Epithelial cell of esophagus (primary cell): ENCODE measurements around the gene TIGIT.
"Not testable (repeated sequence)": the region's sequence is repeated elsewhere in the genome, so short reads cannot be mapped to it uniquely, and the experiment has no call there.

Source experiments
- DNase-seq: peaks from one replicate; pipeline ENCODE4 v3.0.0; 2010; ENCODE audit warnings: low read depth
- H3K4me3 ChIP-seq: 2 replicates; pipeline ENCODE4 v1.5.1; 2011; ENCODE audit warnings: mild to moderate bottlenecking, low read length, control low read depth
- TF ChIP-seq, protein P1 (sequence below): IDR thresholded peaks from 2 replicates; pipeline ENCODE4 v1.5.1; 2011; ENCODE audit warnings: low read depth, mild to moderate bottlenecking, low read length, control low read depth, inconsistent platforms; ENCODE audit not compliant: insufficient read depth; ENCODE audit errors: missing control alignments

Gene TIGIT

DNA sequence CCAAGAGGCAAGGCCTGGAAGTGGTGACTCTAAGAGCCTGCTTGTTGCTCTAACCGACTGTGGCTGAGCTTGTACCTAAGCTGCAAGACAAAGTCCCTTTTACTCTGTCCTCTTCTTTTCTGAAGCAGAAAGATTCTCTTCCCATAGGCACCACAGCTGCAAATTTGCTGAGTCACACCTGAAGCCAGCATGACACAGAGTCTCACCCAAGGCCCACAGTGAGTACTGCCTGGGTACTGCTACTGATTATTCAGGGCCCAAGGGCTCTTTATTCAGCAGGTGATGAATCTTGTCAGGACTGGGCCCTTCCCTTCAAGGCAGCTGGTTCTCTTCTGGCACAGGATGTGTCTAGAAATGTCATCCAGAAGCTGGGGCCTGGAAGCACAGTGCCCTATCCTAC, 18.9 kb upstream of the TIGIT start:
- DNase-seq: peak; percentile 55
- TF ChIP-seq, protein P1, sequence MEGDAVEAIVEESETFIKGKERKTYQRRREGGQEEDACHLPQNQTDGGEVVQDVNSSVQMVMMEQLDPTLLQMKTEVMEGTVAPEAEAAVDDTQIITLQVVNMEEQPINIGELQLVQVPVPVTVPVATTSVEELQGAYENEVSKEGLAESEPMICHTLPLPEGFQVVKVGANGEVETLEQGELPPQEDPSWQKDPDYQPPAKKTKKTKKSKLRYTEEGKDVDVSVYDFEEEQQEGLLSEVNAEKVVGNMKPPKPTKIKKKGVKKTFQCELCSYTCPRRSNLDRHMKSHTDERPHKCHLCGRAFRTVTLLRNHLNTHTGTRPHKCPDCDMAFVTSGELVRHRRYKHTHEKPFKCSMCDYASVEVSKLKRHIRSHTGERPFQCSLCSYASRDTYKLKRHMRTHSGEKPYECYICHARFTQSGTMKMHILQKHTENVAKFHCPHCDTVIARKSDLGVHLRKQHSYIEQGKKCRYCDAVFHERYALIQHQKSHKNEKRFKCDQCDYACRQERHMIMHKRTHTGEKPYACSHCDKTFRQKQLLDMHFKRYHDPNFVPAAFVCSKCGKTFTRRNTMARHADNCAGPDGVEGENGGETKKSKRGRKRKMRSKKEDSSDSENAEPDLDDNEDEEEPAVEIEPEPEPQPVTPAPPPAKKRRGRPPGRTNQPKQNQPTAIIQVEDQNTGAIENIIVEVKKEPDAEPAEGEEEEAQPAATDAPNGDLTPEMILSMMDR: no peak
- H3K4me3 ChIP-seq: no peak overlapping the region

DNA sequence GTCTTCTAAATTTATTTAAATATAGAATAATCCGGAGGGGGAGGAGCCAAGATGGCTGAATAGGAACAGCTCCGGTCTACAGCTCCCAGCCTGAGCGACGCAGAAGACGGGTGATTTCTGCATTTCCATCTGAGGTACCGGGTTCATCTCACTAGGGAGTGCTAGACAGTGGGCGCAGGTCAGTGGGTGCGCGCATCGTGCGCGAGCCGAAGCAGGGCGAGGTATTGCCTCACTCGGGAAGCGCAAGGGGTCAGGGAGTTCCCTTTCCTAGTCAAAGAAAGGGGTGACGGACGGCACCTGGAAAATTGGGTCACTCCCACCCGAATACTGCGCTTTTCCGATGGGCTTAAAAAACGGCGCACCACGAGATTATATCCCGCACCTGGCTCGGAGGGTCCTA, 17.0 kb upstream of the TIGIT start:
- DNase-seq, H3K4me3 ChIP-seq: not testable (repeated sequence)

DNA sequence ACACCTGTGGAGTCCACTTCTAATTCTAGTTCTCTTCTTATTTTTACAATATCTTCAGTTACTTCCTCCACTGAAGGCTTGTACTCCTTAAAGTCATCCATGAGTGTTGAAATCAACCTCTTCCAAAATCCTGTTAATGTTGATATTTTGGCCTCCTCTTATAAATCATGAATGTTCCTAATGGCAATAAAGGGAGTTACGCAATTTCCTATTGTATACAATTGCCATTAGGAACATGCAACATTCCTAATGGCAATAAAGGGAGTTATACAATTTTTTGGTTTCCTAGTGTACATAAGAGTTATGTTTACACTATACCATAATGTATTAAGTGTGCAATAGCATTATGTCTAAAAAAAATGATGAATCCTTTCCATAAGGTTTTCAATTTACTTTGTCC, 9.2 kb upstream of the TIGIT start:
- TF ChIP-seq, protein P1: no peak
- DNase-seq: no peak

DNA sequence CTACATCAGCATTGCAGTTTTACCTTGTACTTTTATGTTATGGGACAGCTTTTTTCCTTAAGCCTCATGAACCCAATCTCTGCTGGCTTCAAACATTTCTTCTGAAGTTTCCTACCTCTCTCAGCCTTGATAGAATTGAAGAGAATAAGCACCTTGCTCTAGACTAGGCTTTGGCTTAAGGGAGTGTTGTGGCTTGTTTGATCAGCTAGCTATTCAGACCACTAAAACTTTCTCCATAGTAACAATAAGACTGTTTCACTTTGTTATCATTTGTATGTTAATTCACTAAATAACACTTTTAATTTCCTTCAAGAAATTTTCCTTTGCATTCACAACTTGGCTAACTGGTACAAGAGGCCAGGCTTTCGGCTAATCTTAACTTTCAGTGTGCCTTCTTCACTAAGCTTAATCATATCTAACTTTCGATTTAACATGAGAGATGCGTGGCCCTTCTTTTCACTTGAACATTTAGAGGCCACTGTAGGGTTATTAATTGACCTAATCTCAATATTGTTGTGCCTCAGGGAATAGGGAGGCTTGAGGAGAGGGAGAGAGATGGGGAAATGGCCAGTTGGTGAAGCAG, 8.1 kb upstream of the TIGIT start:
- TF ChIP-seq, protein P1: no peak
- no peak overlapping the region for H3K4me3 ChIP-seq
- DNase-seq: no peak

More for the DNA sequence above, 9.2 kb upstream of the TIGIT start:
- no peak overlapping the region for H3K4me3 ChIP-seq

DNA sequence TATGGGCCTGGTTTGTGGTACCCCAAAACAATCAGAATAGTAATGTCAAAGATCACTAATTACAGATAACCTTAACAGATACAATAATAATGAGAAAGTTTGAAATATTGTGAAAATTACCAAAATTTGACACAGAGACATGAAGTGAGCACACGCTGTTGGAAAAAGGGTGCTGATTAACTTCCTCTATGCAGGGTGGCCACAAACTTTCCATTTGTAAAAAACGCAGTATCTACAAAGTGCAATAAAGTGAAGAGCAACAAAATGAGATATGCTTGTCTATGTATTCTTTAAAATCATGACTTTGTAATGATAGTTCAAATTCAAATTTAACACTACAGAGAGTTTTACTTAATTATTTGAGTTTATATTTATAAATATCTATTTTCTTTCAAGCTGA, 7.6 kb upstream of the TIGIT start:
- TF ChIP-seq, protein P1: no peak
- DNase-seq: no peak
- no peak overlapping the region for H3K4me3 ChIP-seq

DNA sequence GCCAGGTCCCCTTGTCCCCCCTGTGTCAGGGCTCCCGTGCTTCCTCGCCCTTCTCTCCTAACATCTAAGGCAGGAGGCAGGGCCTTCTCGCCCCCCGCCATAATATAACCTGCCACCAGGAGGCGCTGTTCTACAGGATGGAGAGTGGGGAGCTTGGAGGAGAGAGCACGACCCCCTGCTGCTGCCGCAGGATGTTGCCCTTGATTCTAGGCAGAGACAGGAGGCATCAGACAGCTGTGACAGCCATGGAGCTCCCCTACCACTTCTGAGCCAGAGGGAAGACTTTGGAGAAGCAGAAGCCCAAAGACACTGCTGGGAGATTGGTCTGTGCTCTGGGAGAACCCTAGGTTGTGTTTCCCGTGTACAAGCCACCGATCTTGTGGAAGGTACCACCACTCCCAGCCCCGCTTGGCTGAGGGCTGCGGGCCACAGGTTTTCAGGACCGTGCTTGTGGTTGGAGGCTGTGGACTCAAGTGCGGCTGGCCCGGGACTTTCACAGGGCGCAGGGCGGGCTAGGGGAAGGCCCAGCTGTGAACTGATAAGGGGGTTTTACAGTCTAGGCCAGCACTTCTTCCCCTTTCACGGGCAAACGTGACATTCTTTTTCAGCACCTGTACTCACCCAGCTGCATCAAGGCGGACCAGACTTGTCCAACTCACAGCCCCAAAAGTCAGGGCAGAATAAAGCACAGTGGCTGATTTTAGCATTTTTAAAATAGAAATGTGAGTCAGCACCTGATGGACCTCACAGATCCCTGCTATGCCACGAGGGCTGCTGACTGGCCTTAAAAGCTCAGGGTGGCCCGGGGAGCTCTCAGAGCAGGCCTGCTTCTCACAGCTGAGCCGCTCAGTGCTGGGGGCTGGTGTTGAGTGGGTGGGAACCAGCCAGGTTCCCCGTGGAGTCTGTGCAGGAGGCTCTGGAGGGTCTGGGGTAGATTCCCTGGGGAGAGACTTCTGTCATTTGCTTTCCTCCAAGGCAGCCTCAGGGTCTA, 2.6 kb upstream of the TIGIT start:
- DNase-seq: peak; percentile 39
- no peak overlapping the region for H3K4me3 ChIP-seq
- TF ChIP-seq, protein P1: peak; percentile 64

DNA sequence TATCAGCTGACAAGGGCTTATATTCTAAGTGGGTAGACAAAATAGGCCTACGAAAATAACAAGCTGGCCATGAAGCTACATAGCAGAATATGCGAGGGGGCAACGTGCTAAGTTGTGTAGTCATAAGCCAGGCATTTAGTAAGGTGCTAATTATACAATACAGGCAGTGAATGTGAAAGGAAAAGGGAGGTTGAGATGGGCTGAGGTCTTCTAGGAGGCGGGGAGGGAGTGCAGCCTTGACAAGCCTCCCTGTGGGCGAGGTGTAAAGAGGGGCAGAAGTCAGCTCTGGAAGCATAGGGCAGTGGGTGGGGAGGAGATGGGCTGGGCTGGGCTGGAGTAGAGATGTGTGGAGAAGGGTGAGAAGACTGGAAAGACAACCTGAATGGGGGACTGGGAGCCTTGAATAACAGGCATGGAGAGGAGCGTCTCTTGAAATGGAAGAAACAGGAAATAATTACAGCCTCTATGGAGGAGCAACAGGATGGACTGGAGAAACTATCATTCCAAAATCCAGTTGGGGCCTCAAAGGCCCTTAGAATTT, 1.2 kb downstream of the TIGIT start:
- TF ChIP-seq, protein P1: no peak
- H3K4me3 ChIP-seq: no peak overlapping the region
- DNase-seq: no peak
